Globus pallidus (tissue), 1 donor: ENCODE measurements around the gene NAALAD2.
"Not testable (repeated sequence)": the region's sequence is repeated elsewhere in the genome, so short reads cannot be mapped to it uniquely, and the experiment has no call there.

Experiments
- DNase-seq: peaks from one replicate; pipeline ENCODE4 v3.0.0-alpha.2; 2015; ENCODE audit warnings: low spot score

Gene NAALAD2

GRCh38 chr11:90192869-90193582 is 58.6 kb downstream of the NAALAD2 start:
- no peak for DNase-seq

GRCh38 chr11:90197377-90197776 is 62.9 kb downstream of the NAALAD2 start:
- DNase-seq = no peak

GRCh38 chr11:90202342-90202741 is 67.9 kb downstream of the NAALAD2 start:
- no peak for DNase-seq

- DNase-seq = no peak
Measured at GRCh38 chr11:90204407-90204806, 69.9 kb downstream of the NAALAD2 start.

- DNase-seq = peak; percentile 59
Measured at GRCh38 chr11:90204832-90205646, 70.6 kb downstream of the NAALAD2 start.

- DNase-seq = not testable (repeated sequence)
Measured at GRCh38 chr11:90207992-90208391, 73.5 kb downstream of the NAALAD2 start.

GRCh38 chr11:90208857-90209256 is 74.4 kb downstream of the NAALAD2 start:
- DNase-seq = no peak

- DNase-seq = no peak
Measured at GRCh38 chr11:90213322-90213721, 78.9 kb downstream of the NAALAD2 start.

- no peak for DNase-seq
Measured at GRCh38 chr11:90216611-90217010, 82.1 kb downstream of the NAALAD2 start.

GRCh38 chr11:90218606-90219005 is 84.1 kb downstream of the NAALAD2 start:
- DNase-seq = no peak

GRCh38 chr11:90219438-90219837 is 85.0 kb downstream of the NAALAD2 start:
- DNase-seq = no peak

GRCh38 chr11:90220391-90220790 is 85.9 kb downstream of the NAALAD2 start:
- DNase-seq = no peak

- peak; percentile 7 for DNase-seq
Measured at GRCh38 chr11:90221803-90222458, 87.5 kb downstream of the NAALAD2 start.

- peak; percentile 91 for DNase-seq
Measured at GRCh38 chr11:90222459-90223247, 88.2 kb downstream of the NAALAD2 start, which contains the start of gene CHORDC1. CHORDC1 (minus strand) TSS chr11:90223049; CDS start chr11:90222954, 95 bp downstream.

- no peak for DNase-seq
Measured at GRCh38 chr11:90223248-90223585, 88.8 kb downstream of the NAALAD2 start.

GRCh38 chr11:90228056-90228455 is 93.6 kb downstream of the NAALAD2 start:
- DNase-seq = no peak

GRCh38 chr11:90229791-90230190 is 95.3 kb downstream of the NAALAD2 start:
- no peak for DNase-seq

GRCh38 chr11:90234977-90235376 is 100.5 kb downstream of the NAALAD2 start:
- DNase-seq = no peak

- DNase-seq = no peak
Measured at GRCh38 chr11:90235526-90235925, 101.1 kb downstream of the NAALAD2 start.

GRCh38 chr11:90237004-90237403 is 102.5 kb downstream of the NAALAD2 start:
- DNase-seq = no peak

- DNase-seq = not testable (repeated sequence)
Measured at GRCh38 chr11:90239967-90240636, 105.6 kb downstream of the NAALAD2 start.
